ENCODE data around the gene LILRB3.
A peak's percentile ranks its signal among the peaks of the same experiment; 100 is the strongest.
"Not testable (repeated sequence)": the region's sequence is repeated elsewhere in the genome, so short reads cannot be mapped to it uniquely, and the experiment has no call there.

The LILRB3 gene

DNA sequence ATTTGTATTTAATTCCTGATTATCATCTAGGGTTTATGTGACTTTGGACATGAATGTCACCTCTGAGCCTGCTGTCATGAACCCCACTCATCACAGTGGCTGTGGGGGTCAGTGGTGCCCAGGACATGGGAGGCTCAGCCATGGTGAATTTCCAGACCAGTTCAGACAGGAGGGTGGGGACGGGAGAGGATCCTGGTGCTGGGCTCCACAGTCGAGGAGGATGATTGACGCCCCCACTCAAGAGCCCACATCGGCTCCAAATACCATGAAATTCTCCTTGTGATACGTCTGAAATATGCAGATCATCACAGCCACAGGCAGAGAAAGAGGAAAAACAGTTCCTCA, 1.1 kb upstream of the LILRB3 start:
- H3K27me3 Mint-ChIP-seq; H3K4me1 Mint-ChIP-seq (ENCODE audit: low read depth); H3K9me3 Mint-ChIP-seq (ENCODE audit: low read depth); H3K36me3 Mint-ChIP-seq; H3K27ac Mint-ChIP-seq; H3K4me3 Mint-ChIP-seq: not testable (repeated sequence)

DNA sequence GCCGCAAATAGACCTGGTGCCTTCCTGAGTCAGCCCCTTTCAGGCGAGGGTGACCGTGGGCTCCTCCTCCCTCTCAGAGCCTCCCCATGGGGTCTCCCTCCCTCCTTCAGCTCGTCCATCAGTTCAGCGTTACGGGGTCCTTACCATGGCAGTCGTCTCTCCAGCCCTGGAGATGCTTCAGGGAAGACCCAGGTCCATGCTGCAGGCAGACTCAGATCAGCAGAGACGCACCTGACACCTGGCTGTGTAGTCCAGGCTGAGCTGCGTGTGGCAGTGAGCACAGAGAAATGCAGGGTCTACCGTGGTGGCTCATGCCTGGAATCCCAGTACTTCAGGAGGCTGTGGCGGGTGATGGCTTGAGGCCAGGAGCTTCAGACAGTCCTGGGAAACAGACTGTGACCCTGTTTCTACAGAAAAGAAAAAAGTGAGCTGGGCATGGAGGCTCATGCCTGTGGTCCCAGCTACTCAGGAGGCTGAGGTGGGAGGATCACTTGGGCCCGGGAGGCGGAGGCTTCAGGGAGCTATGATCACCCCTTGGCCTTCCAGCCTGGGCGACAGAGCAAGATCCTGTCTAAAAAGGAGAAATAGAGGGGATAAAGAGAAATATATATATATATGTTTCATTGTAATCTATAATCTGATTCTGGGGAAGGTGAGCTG, 600 bp upstream of the LILRB3 start:
- H3K9me3 Mint-ChIP-seq (ENCODE audit: low read depth); H3K27ac Mint-ChIP-seq; H3K4me1 Mint-ChIP-seq (ENCODE audit: low read depth); H3K36me3 Mint-ChIP-seq; H3K27me3 Mint-ChIP-seq; H3K4me3 Mint-ChIP-seq: not testable (repeated sequence)

- H3K4me1 Mint-ChIP-seq (ENCODE audit: low read depth); H3K36me3 Mint-ChIP-seq; H3K9me3 Mint-ChIP-seq (ENCODE audit: low read depth); H3K27me3 Mint-ChIP-seq; H3K27ac Mint-ChIP-seq; H3K4me3 Mint-ChIP-seq: not testable (repeated sequence)
Measured at GRCh38 chr19:54221947-54222346, 860 bp downstream of the LILRB3 start.

- not testable (repeated sequence) for H3K36me3 Mint-ChIP-seq
Measured at GRCh38 chr19:54219702-54220101, 3.1 kb downstream of the LILRB3 start.

DNA sequence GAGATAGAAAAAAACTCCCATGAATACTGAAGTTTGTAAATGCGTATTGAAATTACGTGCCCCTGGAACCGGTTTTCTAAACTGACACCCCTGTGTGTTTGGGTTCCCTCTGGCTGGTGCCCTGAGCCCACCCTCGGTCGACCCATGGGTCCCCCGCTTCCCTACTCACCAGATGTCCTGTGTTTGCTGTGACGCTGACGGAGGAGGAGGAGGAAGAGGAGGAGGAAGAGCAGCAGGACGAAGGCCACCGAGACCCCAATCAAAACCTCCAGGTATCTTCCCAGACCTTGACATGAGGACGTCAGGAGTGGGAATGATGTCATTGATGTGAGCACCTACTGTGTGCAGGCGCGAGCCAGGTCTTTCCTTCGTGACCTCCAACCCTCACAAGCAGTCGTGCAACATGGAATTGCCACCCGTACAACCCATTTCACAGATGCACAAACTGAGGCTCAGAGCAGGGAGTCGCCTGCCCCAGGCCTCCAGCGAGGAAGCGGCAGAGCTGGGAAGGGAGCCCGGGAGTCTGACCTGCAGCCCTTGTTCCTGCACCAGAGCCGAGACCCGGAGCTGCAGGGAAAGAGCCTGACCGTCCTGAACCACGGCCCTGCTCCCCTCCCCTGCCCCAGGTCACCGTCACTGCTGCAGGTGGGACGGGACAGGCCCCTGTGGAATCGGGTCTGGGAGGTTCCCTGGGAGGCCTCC, 3.7 kb downstream of the LILRB3 start:
- Mint-ChIP-seq H3K4me3 (no peak overlapping the region), H3K36me3 (peaks cover 3% of the 10 kb centered on the region), H3K9me3 (ENCODE audit: low read depth) (no peaks in the 10 kb centered on the region), H3K27me3 (peaks cover 3% of the 10 kb centered on the region), H3K4me1 (ENCODE audit: low read depth) (peaks cover 3% of the 10 kb centered on the region), H3K27ac (no peak overlapping the region)

More at GRCh38 chr19:54219702-54220101, 3.1 kb downstream of the LILRB3 start:
- not testable (repeated sequence) for H3K27ac Mint-ChIP-seq; H3K4me1 Mint-ChIP-seq (ENCODE audit: low read depth); H3K4me3 Mint-ChIP-seq; H3K27me3 Mint-ChIP-seq; H3K9me3 Mint-ChIP-seq (ENCODE audit: low read depth)

DNA sequence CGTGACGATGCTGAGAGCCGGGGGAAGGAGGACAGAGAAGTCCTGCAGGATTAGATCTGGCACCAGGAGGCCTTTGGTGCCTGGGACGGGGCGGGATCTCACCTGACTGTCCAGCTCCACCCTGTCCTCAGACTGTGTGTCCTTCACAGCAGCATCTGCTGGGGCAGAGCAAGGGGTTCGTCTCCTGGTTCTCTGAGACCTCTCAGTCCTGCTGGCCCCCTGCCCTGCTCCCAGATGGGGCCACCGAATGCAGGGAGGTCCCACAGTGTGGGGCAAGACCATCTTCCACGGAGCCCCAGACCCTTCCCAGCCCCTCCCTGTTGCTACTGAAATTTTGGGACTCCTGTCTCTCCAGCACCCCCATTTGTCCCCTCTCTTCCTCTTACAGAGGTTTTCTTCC, 4.5 kb downstream of the LILRB3 start:
- H3K4me1 Mint-ChIP-seq (ENCODE audit: low read depth), result peaks cover 1% of the 10 kb centered on the region

GRCh38 chr19:54217517-54218247, 5.1 kb downstream of the LILRB3 start:
- H3K4me3 Mint-ChIP-seq; H3K9me3 Mint-ChIP-seq (ENCODE audit: low read depth); H3K27ac Mint-ChIP-seq; H3K36me3 Mint-ChIP-seq; H3K27me3 Mint-ChIP-seq; H3K4me1 Mint-ChIP-seq (ENCODE audit: low read depth): not testable (repeated sequence)

More for the DNA sequence above, 4.5 kb downstream of the LILRB3 start:
- no peaks in the 10 kb centered on the region for H3K9me3 Mint-ChIP-seq (ENCODE audit: low read depth)
- no peaks in the 10 kb centered on the region for H3K27me3 Mint-ChIP-seq
- H3K27ac Mint-ChIP-seq, result no peak overlapping the region
- peaks cover 3% of the 10 kb centered on the region for H3K36me3 Mint-ChIP-seq
- H3K4me3 Mint-ChIP-seq, result no peak overlapping the region

- peaks cover 3% of the 10 kb centered on the region for H3K36me3 Mint-ChIP-seq
- no peak overlapping the region for H3K27ac Mint-ChIP-seq
- no peak overlapping the region for H3K4me3 Mint-ChIP-seq
- H3K4me1 Mint-ChIP-seq (ENCODE audit: low read depth), result no peaks in the 10 kb centered on the region
- H3K27me3 Mint-ChIP-seq, result no peaks in the 10 kb centered on the region
- no peaks in the 10 kb centered on the region for H3K9me3 Mint-ChIP-seq (ENCODE audit: low read depth)
Measured at GRCh38 chr19:54216869-54217268, 5.9 kb downstream of the LILRB3 start.

DNA sequence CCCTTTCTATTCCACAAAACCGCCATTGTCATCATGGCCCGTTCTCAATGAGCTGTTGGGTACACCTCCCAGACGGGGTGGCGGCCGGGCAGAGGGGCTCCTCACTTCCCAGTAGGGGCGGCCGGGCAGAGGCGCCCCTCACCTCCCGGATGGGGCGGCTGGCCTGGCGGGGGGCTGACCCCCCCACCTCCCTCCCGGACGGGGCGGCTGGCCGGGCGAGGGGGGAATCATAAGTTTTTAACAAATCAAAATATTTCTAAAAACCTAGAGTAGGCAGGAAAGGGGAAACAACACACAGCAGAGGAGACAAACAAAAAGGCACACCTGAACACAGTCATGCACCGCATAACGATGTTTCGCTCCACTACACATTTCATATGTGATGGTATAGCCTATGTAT, 8.1 kb downstream of the LILRB3 start:
- Mint-ChIP-seq H3K4me1 (ENCODE audit: low read depth) (peaks cover 16% of the 10 kb centered on the region), H3K36me3 (peaks cover 12% of the 10 kb centered on the region)
- not testable (repeated sequence) for H3K27me3 Mint-ChIP-seq; H3K9me3 Mint-ChIP-seq (ENCODE audit: low read depth); H3K27ac Mint-ChIP-seq; H3K4me3 Mint-ChIP-seq

- peaks cover 21% of the 10 kb centered on the region for H3K4me1 Mint-ChIP-seq (ENCODE audit: low read depth)
- not testable (repeated sequence) for H3K27me3 Mint-ChIP-seq; H3K9me3 Mint-ChIP-seq (ENCODE audit: low read depth); H3K27ac Mint-ChIP-seq; H3K4me3 Mint-ChIP-seq
- peaks cover 12% of the 10 kb centered on the region for H3K36me3 Mint-ChIP-seq
Measured at GRCh38 chr19:54214217-54214616, 8.6 kb downstream of the LILRB3 start.

DNA sequence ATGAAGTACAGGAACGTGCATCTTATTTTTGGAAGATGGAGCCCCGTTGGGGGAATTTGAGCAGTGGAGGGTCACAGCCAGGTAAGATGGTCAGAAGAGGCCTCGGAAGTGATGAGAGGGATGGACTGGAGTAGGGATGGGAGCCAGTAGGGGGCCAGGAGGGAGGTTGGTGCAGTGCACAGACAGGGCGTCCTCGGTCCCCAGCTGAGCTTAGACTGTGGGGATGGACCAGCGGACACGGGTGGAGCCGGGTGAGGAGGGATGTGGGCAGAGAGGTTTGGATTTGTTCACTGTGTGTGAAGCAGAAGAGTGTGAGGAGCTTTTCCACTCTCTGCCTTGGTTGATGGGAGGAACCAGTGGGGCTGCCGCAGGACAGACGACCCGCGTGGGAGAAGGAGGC, 11.6 kb downstream of the LILRB3 start:
- H3K4me1 Mint-ChIP-seq (ENCODE audit: low read depth), result peaks cover 48% of the 10 kb centered on the region
- peaks cover 12% of the 10 kb centered on the region for H3K36me3 Mint-ChIP-seq
- peak overlapping the region; percentile 66 for H3K4me3 Mint-ChIP-seq
- peak overlapping the region; percentile 94 for H3K27ac Mint-ChIP-seq
- no peaks in the 10 kb centered on the region for H3K27me3 Mint-ChIP-seq
- no peaks in the 10 kb centered on the region for H3K9me3 Mint-ChIP-seq (ENCODE audit: low read depth)

DNA sequence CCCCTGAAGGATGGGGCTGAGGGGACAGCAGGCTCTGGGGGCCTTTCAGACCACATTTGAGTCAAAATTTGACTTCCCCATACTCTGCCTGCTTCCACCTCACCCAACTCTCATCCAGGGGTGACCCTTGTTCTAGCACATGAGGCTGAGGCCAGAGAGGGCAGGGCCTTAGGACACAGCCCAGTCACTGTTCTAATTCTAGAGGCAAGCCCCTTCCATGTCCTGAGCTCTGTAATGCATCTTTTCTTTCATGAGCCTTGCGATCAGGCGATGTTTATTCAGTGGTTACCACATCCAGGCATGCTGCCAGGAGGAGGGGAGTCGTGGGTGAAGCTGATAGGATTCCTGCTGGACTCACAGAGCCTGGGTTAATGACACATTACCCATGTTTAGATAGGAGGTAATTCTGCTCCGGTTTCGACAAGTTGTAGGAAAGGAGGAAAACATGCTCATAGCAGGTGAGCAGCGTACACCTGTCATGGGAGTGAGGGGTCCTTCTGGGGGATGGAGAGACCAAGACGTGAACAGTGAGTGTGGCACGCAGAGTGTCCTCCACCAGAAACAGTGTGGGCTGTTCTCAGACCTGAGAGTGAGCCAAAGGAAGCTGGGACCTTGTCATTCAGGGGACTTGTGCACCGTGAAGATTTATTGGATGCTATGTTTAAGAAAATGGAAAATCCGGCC, 12.9 kb downstream of the LILRB3 start:
- Mint-ChIP-seq H3K27me3 (no peaks in the 10 kb centered on the region), H3K4me1 (ENCODE audit: low read depth) (peaks cover 60% of the 10 kb centered on the region), H3K4me3 (peak overlapping the region; percentile 66), H3K36me3 (peaks cover 14% of the 10 kb centered on the region), H3K9me3 (ENCODE audit: low read depth) (no peaks in the 10 kb centered on the region), H3K27ac (peak overlapping the region; percentile 94)

GRCh38 chr19:54209058-54209810, 13.6 kb downstream of the LILRB3 start:
- Mint-ChIP-seq H3K4me1 (ENCODE audit: low read depth) (peaks cover 67% of the 10 kb centered on the region), H3K9me3 (ENCODE audit: low read depth) (no peaks in the 10 kb centered on the region), H3K36me3 (peaks cover 15% of the 10 kb centered on the region), H3K27ac (peak overlapping the region; percentile 94), H3K4me3 (peak overlapping the region; percentile 66), H3K27me3 (no peaks in the 10 kb centered on the region)

DNA sequence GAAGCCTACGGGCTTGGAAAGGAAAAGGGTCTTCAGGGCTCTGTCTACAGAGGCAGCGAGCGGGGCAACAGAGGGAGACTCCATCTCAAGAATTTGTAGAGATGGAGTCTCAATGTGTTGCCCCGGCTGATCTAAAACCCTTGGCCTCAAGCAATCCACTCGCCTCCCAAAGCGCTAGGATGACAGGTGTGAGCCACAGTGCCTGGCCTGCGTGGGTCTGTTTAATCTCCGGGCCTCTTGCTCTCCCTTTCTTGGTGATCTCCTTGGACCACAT, 14.1 kb downstream of the LILRB3 start:
- Mint-ChIP-seq H3K27me3 (no peaks in the 10 kb centered on the region), H3K9me3 (ENCODE audit: low read depth) (no peaks in the 10 kb centered on the region), H3K36me3 (peaks cover 15% of the 10 kb centered on the region), H3K4me1 (ENCODE audit: low read depth) (peaks cover 71% of the 10 kb centered on the region), H3K27ac (peak overlapping the region; percentile 89), H3K4me3 (peak overlapping the region; percentile 96)

All from activated naive CD8-positive, alpha-beta T cell (primary cell).